Amniotic stem cell (primary cell): Measurements from ENCODE around the gene ADAMTS2.
"Not testable (repeated sequence)": the region's sequence is repeated elsewhere in the genome, so short reads cannot be mapped to it uniquely, and the experiment has no call there.

Experiments used
- DNase-seq: peaks from one replicate; lab custom pipeline; 2025; lab: John Stamatoyannopoulos, UW

The ADAMTS2 gene

DNA sequence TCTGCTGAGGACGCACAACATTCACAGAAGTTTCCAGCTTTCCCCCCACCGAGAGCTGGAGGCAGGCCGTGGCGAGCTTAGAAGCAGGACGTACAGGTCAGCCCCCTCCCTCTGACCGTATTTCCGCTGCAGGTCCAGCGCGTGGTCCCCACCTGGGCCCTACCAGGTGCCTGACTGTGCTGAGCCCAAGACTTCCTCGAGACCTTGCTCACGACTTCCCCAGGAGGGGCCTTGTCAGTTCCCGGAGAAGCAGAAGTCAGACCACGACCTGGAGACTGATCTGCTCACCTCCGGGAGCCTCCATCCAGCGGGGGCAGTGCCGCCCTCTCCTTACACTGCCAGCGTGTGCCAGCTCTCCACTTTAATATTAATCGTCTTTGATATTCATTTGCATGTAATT lies 128.9 kb downstream of the ADAMTS2 start:
- not testable (repeated sequence) for DNase-seq

- DNase-seq = no peak
These were observed 129.7 kb downstream of the ADAMTS2 start for GRCh38 chr5:179215576-179215975.

DNA sequence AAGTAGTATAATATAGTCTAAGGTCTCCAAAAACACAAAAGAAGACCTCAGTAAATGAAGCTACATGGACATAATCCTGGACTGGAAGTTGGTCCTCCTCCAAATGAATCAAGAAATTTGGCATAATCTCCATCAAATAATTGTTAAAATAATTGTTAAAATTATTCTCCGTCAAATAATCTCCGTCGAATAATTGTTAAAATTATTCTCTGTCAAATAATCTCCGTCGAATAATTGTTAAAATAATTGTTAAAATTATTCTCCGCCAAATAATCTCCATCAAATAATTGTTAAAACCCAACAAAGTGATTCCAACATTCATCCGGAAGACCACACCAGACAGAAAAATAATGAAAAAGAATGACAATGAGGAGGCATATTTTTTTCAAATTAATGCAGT lies 130.6 kb downstream of the ADAMTS2 start:
- no peak for DNase-seq

- no peak for DNase-seq
These were observed 132.4 kb downstream of the ADAMTS2 start for GRCh38 chr5:179212870-179213269.

GRCh38 chr5:179211631-179212030 lies 133.6 kb downstream of the ADAMTS2 start:
- no peak for DNase-seq

GRCh38 chr5:179211068-179211467 lies 134.2 kb downstream of the ADAMTS2 start:
- no peak for DNase-seq

DNA sequence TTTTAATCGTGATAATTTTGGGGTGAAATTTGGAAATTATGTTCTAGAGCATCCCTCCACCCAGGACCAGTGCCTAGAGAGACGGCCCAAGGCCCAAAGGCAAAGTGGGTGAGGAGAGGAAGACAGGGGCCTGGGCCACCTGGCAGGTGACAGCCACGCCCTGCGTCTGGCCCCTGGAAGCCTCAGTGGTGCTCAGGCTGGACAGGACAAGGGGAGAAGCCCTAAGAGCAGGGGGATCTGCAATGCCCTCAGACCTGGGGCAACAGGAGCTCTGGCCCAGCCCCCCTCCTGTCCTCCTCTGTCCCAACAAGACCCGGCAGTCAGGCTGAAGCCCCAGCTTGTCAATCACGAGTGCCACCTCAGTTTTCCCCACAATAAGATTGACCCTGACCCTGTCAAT lies 134.8 kb downstream of the ADAMTS2 start:
- no peak for DNase-seq

DNA sequence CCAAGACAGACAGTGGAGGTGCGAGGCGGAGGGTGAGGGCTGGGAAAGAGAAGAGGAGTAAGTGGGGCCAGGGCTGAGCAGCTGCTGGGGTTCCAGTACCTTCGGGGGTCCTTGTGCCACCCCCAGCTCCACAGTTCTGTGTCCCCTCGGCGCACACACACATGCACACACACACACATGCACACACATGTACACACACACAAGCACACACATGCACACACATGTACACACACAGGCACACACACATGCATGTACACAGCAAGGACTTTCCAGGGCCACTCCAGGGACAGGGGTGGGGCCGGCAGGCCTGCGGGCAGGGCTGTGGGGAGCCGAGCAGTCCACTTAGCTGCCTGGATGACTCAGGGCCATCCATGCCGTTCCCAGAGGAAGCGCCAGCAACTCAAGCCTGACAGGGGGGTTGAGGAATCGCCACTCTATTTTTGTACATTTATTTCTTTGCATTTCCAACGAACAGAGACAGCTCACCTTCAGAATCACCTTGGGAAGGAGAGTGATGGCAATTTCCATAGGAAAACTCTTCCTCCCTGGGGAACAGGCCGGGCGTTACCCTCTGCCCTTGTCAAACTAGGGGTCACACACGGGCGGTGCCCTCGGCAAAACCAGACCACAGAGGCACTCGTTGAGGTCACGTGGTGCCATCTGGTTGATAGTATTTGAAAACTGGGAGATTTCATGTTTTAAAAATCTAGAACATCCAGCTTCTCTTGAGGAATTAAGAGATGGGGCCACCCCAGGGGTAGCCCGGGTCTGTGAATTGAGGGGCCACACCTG lies 135.7 kb downstream of the ADAMTS2 start:
- peak; percentile 11 for DNase-seq

DNA sequence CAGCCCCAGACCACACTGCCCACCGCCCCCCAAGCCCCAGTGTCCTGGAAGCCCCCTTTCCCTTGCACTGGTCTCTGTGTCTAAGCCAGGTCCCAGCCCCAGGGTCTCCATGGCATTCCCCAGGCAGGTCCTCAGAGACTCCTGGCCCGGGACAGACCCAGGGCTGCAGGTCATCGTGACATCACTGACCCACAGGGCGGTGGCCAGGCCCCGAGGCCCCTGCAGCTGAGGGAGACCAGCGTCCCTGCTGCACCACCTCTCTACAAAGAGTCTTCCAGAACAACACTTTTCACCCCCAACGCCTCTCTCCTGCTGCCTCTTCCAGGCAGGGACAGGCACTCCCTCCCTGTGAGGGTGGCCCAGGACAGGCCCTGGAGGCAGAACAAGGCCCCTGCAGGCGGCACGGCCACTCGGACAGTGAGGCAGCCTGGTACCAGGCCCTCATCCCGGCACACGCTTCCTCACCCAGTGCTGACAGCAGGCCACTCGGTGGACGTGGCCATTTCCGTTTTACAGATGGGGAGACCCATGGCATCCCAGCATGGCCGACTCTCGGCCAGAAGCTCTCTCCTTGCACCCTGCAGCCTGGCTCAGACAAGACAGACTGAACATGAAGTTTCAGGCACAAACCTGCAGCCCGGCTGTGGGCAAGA lies 136.4 kb downstream of the ADAMTS2 start:
- no peak for DNase-seq

GRCh38 chr5:179207920-179208705 lies 137.1 kb downstream of the ADAMTS2 start:
- no peak for DNase-seq

GRCh38 chr5:179207470-179207869 lies 137.8 kb downstream of the ADAMTS2 start:
- DNase-seq = no peak

DNA sequence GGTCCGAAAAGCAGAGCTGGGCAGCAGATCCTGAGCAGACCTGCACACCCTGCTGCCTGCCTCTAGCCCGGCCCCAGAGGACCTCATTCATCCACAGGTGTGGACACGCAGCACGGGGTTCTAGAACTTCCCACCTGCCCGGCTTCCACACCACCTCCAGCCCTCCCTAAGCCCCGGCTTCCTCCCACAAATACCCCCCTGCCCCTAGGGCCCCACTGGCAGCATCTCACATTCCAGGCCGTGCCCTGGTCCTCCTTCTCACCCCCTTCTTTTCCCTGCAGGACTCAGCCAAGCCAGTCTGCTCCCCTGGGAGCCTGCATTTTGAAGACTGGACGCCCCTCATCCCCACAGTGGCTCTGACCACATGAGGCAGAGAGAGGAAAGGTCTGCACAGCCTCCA lies 138.9 kb downstream of the ADAMTS2 start:
- no peak for DNase-seq

GRCh38 chr5:179205277-179205676 lies 140.0 kb downstream of the ADAMTS2 start:
- no peak for DNase-seq

GRCh38 chr5:179204572-179204971 lies 140.7 kb downstream of the ADAMTS2 start:
- DNase-seq = no peak

DNA sequence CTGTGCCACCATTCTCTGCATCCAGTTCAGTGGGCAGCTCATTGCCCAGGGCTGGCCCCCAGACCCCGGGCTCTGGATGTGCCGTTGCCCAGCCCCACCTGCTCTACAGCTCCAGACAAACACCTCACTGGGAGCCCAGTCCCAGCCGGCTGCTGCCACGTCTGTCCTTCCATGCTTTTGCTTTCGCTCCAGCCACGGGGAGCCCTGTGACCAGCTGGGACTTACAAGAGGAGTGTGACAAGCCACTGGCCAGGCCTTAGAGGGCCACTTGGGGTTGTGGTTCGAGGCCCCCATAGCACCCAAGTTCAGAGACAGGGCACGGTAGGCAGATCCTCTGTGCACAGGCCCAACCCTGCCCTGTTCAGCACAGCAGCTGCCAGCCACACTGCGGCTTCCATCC lies 142.0 kb downstream of the ADAMTS2 start:
- DNase-seq = no peak

DNA sequence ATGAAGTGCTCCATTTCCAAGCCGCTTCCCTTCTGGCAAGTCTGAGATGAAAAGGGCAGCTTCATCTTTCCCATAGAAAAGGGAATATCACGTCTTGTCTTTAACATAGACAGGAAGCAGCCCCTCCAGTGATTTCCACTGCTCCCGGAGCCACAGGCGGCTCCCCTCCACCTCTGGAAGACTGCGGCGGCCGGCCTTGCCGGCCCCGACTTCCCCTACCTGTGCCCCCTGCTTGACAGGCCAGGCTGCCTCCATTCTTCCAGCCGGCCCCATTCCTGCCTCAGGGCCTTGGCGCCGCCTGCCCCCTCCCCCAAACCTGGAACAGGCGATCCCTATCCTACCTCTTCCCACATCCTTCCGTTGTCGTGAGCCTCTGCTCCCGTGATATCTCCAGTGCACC lies 143.3 kb downstream of the ADAMTS2 start:
- no peak for DNase-seq

DNA sequence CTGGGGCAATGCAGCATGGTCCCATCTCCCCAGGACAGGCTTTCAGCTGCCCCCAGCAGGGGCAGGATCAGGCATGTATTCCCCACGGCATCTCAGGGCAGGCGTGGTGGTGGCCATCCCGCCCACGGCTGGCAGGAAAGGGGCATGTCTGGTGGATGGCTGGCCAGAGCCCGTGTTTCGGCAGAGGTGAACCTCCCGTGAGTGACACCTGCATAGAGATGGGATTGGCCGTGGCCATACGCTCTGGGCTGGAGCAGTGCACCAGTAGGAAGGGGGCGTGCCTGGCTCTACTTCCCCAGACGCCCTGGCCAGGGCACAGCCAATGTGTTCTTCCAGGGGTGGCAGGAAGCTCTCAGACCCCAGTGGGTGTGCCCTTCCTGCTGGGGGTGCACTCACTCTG lies 146.0 kb downstream of the ADAMTS2 start:
- DNase-seq = no peak

- DNase-seq = no peak
These were observed 146.4 kb downstream of the ADAMTS2 start for GRCh38 chr5:179198825-179199224.

DNA sequence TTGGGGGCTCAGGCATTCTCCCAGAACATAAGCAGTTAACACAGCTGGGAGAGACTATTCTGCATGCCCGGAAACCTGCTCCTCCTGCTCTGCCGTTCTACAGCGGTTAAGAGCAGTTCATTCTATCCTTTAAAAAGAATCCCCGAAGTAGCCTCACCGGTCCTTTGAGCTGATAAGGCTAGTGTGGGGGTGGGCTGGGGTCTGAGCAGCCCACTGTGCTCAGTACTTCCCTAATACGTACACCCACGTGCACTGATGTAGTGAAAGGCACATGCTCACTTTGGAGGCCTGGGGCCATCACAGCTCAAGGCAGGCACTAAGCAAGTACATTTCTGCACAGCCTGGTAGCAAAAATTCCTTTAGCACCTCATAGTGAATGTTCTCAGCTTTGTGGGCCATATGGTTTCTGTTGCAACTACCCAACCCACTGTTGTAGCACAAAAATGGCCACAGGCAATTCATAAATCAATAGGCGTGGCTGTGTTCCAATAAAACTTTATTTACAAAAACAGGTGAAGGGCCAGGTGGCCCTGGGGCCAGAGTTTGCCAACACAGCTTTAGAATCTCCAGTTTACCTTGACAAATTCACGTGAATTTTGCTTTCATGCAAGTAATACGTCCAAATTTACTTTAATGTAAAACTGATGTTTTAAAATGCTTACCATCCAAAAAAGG lies 148.7 kb downstream of the ADAMTS2 start:
- DNase-seq = no peak

- DNase-seq = no peak
These were observed 149.5 kb downstream of the ADAMTS2 start for GRCh38 chr5:179195561-179196404.

GRCh38 chr5:179194941-179195381 lies 150.3 kb downstream of the ADAMTS2 start:
- no peak for DNase-seq
